GM19372 (cell line): ENCODE results near the gene CDC20B.
"Not testable (repeated sequence)": the region's sequence is repeated elsewhere in the genome, so short reads cannot be mapped to it uniquely, and the experiment has no call there.

Experiments used
- ATAC-seq: cut with Tn5 transposase; IDR thresholded peaks from one replicate; pipeline ENCODE4 v1.9.1; 2021; ENCODE audit warnings: mild to moderate bottlenecking, low read depth, moderate library complexity; ENCODE audit not compliant: unreplicated experiment

Gene CDC20B

DNA sequence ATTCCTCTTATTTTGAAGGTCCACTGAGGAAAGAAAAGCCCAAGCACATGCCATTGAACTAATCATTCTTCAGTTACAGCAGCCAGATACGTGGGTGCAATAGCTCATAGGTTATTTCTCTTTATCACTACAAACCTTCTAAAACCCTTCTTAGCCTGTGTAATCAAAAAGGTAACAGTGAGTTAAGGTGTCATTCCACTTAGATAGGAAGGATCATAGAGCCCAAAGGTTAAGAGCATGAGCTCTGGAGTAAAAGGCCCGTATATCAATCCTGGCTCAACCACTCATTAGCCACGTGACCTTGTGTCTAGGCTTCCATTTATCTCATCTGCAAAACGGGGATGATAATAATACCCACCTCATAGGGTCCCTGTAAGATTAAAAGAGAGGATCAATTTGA, 10.3 kb downstream of the CDC20B start:
- no peak for ATAC-seq

DNA sequence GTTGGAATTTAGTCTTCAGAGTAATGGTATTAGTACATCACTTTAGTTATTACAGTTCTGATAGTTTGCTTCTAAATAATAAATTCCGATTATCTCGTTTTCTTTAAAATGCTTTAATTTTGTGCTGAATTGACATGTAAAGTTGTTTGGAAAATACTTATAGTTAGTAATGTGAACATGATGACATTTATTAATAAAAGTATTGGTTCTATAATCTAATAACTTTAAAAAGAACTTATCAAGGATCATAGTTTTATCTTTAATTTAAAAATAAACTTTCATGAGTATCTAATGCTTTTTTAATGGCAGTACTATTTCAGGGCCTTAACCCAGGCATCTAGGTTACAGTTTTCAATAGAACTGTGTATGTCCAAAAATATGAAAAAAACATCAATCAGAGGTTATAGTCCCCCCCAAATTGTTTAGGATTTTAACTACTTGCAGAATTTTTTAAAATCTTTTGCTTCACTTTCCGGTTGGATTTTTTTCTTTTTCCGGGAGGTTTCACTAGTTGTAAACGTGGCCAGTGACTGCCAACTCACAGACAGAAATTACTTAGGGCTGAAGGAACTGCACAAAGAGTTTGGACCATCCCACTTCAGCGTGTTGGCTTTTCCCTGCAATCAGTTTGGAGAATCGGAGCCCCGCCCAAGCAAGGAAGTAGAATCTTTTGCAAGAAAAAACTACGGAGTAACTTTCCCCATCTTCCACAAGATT, 12.3 kb downstream of the CDC20B start:
- ATAC-seq = no peak

DNA sequence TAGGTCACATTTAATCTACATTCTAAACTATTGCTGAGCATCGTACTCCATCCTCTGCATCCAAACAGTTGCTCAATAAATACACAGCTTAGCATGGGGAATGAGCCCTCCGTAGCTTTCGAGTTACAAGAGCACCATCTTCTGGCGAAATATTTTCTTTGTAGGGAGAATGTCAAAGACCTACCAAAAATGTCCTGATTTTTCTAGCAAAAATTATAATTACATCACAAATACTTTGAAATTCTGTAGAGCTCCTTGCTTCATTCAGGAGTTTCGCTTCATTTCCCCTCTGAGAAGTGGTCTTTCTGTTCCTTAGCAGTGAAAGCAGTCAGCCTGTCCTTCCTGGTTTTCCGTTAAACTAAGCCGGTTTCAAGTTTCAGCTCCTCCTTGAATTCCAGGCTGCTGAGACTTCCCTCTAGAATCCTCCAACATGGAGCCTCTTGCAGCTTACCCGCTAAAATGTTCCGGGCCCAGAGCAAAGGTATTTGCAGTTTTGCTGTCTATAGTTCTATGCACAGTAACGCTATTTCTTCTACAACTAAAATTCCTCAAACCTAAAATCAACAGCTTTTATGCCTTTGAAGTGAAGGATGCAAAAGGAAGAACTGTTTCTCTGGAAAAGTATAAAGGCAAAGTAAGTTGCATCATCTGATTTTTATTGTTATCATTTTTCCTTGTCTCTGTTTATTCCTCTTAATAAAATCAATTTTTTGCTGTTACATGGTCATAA, 13.0 kb downstream of the CDC20B start, which contains the start of gene GPX8:
Gene GPX8, plus strand, starts transcription at position 409 of the 730 bp plus-strand sequence. Its CDS starts 22 bp downstream, at position 431.
- ATAC-seq = no peak

DNA sequence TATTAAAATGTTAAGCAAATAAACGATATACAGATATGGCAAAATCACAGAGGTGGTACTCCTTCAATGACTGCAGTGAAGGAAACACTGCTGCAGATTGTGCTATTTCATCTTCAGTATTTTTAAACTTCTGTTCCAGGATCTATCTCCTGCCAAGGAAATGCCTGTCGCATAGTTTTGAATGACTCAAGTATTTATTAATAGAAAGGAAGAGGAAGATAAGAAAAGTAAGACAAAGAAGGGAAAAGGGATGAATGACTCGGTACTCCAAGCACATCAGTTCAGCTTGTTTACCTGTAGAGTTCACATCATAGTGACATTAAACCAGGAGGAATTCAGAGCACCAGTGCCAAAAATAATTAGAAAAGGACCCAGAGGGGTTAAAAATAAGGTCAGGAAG, 18.1 kb downstream of the CDC20B start:
- ATAC-seq = no peak

DNA sequence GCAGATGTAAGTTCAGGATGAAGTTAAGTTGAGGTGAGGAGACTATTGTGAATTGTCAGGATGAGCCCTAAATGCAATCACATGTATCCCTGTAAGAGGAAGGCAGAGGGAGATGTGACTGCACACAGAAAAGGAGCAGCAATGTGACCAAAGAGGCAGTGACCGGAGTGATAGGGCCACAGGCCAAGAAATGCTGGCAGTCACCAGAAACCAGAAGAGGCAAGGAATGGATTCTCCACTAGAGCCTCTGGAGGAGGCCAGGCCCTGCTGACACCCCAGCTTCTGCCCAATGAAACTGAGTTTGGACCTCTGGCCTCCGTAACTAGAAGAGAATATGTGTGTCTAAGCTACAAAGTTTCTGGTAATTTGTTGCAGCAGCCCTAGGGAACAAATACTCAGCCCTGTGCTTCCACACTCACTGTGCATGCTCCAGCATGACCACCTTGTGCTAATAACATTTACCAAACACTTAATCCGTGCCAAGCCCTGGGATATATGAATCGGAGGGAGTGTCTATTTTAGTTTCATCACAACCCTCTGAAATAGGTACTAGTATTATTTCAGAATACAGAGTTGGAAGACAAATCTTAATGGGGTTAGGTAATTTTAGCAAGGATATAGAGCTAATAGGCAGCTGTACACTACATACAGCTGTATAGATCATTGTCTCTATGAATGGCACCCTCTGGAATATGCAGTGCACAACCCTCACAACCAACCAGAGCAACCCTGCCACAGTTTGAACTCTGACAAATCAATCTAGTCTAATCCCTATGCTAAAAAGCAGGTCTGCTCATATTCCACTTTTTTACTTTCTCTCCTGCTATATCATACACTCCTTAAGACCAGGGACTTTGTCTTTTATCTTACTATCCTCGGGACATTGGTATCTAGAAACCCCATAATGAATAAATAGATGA, 20.8 kb downstream of the CDC20B start:
- ATAC-seq = no peak

DNA sequence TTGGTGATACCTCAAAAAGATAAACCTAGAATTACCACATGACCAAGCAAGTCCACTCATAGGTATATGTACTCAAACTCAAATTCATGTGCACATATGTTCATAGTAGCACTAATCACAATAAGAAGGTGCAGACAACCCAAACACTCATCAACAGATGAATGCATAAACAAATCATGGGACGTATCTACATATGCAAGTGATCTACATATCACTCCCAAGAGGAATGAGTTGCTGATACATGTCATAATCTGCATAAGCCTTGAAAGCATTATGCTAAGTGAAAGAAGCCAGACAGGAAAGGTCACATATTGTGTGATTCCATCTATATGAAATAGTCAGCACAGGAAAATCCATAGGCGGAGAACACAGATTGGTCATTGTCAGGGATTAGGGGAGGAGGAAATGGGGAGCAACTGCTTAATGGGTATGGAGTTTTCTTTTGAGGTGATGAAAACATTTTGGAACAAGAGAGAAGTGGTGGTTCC, 23.6 kb downstream of the CDC20B start:
- ATAC-seq = no peak

DNA sequence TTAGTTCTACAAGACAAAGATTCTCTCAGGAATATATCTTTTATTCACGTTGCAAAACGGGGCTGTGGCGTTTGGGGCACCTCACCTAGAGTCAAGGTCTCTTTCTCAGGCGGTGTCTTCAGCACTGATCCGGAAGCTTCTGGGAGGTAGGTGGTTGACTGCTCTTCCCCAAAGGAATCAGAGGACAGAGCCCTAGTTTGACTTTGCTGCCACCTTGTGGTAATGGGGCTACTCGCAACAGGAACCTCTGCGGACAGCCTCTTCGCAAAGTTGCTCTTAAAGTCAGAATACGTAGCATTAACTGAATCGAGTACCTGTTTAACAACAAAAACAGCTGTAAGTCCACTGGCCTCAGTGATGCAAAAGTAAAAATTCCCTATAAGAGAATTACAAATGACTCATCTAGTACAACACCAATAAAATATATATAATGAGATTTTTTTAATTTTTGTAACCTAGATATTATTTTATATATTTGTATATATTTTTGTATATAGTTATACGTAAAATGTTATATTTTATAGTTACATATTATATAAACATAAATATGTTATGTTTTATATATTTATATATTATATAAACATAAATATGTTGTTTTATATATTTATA, 26.3 kb downstream of the CDC20B start:
- peak; percentile 65 for ATAC-seq

DNA sequence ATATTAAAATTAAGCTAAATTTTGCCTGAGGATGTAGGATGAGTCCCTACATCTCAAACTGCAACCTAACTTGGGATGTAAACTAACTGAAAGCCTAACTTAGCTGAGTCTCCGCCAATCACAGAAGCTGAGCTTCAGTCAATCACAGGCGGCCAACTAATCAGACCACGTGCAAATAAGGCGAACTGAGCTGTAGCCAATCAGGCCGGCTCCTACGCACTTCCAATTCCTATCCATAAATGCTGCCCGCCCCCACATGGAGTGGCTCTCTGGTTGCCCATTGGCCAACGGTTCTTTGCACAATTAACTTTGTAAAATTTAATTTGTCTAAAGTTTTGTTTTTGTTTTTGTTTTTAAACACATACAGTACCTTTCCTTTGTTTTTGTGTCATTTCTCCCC, 26.9 kb downstream of the CDC20B start:
- ATAC-seq = no peak

DNA sequence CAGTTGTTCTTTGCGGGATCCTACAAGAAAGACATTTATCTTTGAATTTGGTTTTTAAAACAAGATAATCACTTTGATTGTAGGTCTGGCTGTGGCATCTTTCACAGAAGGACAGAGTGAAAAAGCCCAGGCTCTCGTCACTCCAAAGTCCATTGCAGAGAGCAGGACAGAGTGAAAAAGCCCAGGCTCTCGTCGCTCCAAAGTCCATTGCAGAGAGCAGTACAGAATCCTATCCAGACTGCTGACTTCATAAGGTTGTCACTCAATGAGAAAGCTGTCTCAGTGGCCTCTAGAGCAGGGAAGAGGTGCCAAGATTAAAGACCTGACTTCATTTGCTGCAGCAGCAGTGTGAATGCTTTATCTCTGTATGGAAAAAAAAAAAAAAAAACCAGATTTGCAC, 29.4 kb downstream of the CDC20B start:
- ATAC-seq = no peak

DNA sequence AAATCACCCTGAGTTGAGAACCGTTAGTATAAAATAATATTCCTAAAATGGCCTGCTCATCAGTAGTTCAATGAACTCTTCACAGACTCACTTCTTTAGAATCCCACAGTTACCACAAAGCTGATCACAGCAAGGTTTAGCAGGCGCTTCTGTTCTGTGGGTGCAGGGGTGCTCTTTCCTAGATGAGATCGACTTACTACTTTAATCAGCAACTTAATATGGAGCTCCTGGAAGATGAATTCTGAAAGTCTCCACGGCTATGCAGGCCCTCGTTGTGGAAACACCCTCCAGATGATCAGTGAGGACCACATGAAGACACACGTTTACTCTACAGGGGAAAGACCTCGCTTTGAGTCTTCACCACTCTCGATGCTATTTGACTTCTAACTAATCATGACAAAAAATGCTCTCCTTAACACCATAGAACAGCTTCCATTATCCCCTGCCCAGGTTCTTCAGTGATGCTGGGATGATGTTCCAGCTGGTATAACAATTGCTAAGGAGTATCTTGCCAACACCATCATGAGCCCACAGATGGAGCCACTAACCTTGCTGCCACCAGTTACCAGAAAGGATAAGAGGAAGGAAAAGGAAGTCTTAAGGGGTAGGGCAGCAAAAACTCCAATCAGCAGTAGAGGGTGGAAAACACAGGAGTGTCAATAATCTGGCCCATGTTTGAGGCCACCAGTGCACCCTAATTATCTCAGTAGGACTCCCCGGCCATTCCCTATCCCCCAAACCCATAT, 30.9 kb downstream of the CDC20B start:
- no peak for ATAC-seq

DNA sequence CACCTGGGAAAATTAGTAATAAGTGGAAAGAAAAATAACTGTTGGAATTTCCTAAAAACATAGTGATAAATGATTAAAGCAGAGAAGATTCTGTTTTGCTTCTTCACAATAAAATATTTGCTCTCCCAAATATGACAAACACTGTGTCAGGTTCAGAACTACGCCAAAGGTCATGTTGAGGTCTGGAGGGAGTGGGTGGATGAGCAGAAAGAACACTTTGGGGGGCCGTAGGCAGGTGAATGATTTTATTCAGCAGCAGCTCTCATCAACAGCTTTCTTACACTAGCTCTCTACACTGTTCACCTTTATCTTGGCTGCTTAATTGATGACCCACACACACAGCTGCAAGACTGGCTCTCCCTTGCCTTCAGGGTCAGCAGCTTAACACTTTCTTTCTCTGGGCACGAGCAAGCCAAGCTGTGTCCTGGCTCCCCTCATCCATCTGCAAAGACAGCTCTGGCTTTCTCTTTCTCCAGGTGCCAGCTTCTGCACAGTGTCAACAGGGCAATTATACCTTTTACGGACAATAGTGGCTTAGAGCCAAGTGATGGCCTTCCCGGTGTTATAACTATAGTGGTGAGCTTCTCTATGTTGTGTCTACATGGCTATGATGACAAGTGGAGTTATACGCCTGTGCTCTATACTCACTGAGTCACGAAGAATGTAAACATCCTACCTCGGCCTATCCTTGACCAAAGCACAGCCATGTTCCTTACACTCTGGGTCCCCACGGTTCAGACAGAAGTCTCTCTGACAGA, 31.9 kb downstream of the CDC20B start:
- ATAC-seq = no peak

DNA sequence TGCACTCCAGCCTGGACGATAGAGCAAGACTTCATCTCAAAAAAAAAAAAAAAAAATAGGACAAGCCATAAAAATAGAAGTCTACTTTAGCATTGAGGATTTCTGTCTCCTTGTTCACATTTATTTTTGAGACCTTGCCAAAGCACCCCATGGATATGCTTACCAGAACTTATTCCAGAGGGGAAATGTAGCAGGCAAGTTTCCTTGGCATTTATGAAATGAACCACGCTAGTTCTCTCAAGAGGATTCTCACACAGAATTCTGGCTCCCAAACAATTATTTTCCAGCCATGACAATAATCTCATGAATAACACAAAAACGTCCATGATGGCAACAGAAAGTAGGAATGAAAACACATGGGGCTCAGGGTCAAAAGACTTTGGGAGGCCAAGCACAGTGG, 36.5 kb downstream of the CDC20B start:
- ATAC-seq = no peak

DNA sequence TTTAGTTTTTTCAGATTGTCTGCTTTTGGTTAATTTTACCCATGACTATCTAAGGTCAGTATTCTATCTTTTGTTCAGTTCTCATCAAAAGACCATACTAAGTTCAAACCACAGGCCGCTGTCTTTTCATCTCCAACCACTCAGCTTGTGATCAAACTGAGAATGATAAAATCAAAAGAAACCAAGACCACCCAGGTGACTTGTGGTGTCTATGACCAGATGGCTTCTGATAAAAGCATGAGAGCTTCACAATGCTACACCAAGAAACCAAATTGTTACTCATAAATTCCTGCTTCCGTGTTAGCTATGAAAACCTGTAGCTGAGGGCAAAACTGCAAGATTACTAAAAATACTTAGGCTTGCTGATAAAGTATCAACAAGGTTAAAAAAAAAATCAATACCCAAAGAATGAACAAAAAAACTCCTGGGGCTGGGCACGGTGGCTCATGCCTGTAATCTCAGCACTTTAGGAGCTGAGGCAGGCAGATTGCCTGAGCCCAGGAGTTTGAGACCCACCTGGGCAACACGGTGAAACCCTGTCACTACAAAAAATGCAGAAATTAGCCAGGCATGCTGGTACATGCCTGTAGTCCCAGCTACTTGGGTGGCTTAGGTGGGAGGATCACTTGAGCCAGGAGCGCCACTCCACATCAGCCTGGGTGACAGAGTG, 38.8 kb downstream of the CDC20B start:
- no peak for ATAC-seq

DNA sequence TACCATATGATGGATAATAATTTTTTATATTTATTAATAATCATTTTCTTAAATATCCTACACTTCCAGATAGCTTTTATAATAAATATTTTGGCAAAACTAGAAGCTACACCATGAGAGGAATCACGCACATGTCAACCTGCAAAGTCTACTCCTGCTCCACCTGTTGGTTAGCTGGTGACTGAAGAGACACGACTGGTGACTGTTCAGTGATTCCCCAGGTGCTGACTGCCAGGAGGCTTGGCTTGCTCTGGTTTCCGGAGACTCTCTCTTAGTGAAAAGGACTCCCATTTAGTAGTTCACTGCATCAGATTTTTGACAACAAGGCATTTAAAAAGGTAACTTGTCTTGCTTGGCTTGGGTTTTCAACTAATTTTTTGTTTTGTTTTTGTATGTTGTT, 49.6 kb downstream of the CDC20B start:
- ATAC-seq = no peak

DNA sequence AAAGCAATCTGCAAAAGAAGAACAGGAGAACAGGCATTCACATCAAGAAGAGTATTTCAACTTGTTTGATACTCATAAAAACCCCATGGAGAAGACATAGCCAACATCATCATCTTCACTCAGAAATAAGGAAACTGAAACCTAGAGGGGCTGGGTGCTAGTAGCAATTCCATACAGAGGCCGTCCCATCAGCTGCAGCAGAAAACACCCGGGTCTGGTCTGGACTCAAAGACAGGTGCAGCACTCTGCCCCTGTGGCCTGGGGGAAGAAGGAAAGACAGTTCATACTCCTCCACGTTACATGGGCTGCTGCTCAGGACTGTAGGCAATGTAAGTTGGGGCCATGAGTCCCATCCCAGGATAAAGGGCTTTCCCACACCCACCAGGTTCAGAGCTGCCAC, 58.9 kb downstream of the CDC20B start:
- ATAC-seq = no peak

DNA sequence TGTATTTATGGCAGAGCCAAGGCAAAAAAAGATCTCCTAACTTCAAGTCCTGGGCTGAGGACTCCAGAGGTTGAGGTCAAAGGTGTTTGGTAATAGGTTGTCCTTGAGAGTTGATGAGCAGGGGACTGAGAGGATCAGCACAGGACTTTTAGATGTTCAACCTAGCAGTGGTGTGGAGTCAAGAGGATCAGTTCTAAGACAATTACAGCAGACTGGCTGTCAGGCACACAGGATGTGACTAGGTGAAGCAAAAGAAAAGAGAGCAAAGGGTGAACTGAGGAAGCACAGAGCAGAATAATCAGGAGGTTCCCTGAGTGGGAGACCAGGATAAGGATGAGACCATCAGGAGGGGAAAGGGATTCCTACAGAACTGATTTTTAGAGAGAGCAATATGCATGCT, 59.6 kb downstream of the CDC20B start:
- ATAC-seq = no peak

DNA sequence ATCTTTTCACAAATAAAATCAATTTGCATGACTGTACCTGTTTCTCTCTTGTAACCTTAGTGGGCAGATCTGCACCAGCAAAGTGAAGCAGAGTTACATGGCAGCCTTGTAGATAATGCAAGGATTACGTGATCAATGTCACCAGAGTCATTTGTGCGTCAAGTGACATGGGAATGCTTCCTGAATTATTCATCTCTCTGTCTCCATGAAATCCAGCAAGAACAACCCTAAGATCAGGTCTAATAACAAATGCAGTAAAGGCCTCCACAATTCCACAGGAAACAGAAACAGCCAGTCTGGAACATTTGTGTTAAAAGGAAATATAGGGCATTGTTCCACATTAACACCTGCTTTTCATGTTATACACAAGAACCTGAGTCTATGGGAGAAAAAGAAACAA, 62.8 kb downstream of the CDC20B start:
- no peak for ATAC-seq

DNA sequence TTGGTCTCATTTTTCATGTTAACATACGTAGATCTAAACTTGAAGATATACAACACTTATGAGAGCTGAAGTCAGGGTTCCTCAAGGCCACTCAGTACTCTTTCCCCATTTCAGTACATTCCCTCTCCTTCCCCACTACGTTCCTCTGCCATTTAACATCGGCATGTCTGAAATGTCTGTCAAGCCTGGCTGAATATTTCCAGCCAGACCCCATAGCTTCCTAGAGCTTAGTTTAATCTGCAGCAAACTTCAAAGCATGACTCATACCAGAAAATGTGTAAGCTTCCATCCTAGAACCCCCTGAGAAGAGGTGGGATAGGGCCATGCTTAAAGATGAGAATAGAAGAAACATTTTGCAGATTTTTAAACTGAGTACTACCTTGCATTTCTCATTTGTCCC, 64.3 kb downstream of the CDC20B start:
- ATAC-seq = no peak

DNA sequence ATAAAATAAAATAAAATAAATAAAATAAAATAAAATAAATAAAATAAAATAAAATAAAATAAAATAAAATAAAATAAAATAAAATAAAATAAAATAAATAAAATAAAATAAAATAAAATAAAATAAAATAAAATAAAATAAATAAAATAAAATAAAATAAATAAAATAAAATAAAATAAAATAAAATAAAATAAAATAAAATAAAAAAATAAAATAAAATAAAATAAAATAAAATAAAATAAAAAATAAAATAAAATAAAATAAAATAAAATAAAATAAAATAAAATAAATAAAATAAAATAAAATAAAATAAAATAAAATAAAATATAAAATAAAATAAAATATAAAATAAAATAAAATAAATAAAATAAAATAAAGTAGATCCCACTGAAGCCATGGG, 67.0 kb downstream of the CDC20B start:
- ATAC-seq = not testable (repeated sequence)
